Tibial nerve (tissue), 4 donors: Measurements from ENCODE around the gene CMPK2.
"Not testable (repeated sequence)": the region's sequence is repeated elsewhere in the genome, so short reads cannot be mapped to it uniquely, and the experiment has no call there.

Source experiments
- CTCF ChIP-seq, 5 experiments: fragments of 200-600 bp in 3 of 5; fragments of 450-650 bp in 2 of 5; sonication (generic) in 3 of 5; IDR thresholded peaks; one replicate each; pipeline ENCODE4 v1.5.1; 2016 to 2019; ENCODE audit warnings: antibody characterized with exemption in 5 of 5, mild to moderate bottlenecking in 3 of 5, moderate library complexity in 2 of 5
- EP300 ChIP-seq, 2 donors: sonication (generic); formaldehyde crosslinking; IDR thresholded peaks; one replicate each; pipeline ENCODE4 v1.6.1; 2017; ENCODE audit warnings: antibody characterized with exemption in 2 of 2, mild to moderate bottlenecking in 1 of 2
- POLR2A ChIP-seq, 2 donors: fragments of 450-650 bp; IDR thresholded peaks; one replicate each; pipeline ENCODE4 v1.6.1; 2017; ENCODE audit warnings: antibody characterized with exemption in 2 of 2, mild to moderate bottlenecking in 2 of 2, moderate library complexity in 2 of 2

GRCh38 chr2:6902581-6902980, 36.9 kb upstream of the CMPK2 start:
- TF ChIP-seq CTCF, EP300, POLR2A (IDR thresholded peaks at IDR 0.05): not testable (repeated sequence)
